ENCODE measurements around the gene FNIP1. TPM values are rescaled to one million over a fixed set of nuclear protein-coding genes. Genes with fewer than 3 reads are reported as not detected.

The FNIP1 gene
- total RNA-seq, 2 donors from 2014 or later = 19.9 to 25.6 TPM

DNA sequence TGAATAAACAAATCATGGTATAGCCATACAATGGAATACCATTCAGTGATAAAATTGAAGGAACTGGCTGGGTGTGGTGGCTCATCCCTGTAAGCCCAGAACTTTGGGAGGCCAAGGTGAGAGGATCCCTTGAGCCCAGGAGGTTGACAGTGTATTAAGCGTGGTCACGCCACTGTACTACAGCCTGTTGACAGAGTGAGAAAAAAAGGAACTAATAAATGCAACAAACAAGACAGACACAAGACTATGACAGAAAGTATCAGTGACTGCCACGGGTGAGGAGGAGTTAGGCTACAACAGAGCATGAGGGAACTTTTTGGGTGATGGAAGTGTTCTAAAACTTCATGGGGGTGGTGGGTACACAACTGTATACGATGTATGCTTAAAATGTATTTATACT, 2.2 kb downstream of the FNIP1 start:
- DNase-seq = no peak
- H3K27me3 Mint-ChIP-seq (ENCODE audit: insufficient read depth) = no peaks in the 10 kb centered on the region
- Histone ChIP-seq H3K4me1 (ENCODE audit: control insufficient read depth, insufficient read depth, low read length) (no peaks in the 10 kb centered on the region), H3K36me3 (ENCODE audit: control insufficient read depth, insufficient read depth, low read length) (no peaks in the 10 kb centered on the region), H3K9me3 (ENCODE audit: control insufficient read depth, low read length) (no peaks in the 10 kb centered on the region), H3K9ac (ENCODE audit: extremely low read depth, low read length, poor library complexity, severe bottlenecking) (no peak overlapping the region), H3K4me3 (ENCODE audit: low read length) (peak overlapping the region; percentile 99), H3K27me3 (ENCODE audit: control insufficient read depth, insufficient read depth, low read length, poor library complexity, severe bottlenecking) (peaks cover 7% of the 10 kb centered on the region), H3K27ac (ENCODE audit: low read depth, low read length) (no peak overlapping the region)
- 95% methylated on average over 3 of the region's 4 CpGs; no CpG with 5 or more reads in 1 of the 2 experiments for WGBS, 2 experiments (ENCODE audit: insufficient coverage in 1 of 2, insufficient read length in 1 of 2)
- TF ChIP-seq, protein P1, sequence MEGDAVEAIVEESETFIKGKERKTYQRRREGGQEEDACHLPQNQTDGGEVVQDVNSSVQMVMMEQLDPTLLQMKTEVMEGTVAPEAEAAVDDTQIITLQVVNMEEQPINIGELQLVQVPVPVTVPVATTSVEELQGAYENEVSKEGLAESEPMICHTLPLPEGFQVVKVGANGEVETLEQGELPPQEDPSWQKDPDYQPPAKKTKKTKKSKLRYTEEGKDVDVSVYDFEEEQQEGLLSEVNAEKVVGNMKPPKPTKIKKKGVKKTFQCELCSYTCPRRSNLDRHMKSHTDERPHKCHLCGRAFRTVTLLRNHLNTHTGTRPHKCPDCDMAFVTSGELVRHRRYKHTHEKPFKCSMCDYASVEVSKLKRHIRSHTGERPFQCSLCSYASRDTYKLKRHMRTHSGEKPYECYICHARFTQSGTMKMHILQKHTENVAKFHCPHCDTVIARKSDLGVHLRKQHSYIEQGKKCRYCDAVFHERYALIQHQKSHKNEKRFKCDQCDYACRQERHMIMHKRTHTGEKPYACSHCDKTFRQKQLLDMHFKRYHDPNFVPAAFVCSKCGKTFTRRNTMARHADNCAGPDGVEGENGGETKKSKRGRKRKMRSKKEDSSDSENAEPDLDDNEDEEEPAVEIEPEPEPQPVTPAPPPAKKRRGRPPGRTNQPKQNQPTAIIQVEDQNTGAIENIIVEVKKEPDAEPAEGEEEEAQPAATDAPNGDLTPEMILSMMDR (conservative IDR thresholded peaks at IDR 0.05) = no peak
- peaks cover 13% of the 10 kb centered on the region for H3K4me1 Mint-ChIP-seq
- no peaks in the 10 kb centered on the region for H3K9me3 Mint-ChIP-seq
- no peak overlapping the region for H3K27ac Mint-ChIP-seq
- H3K36me3 Mint-ChIP-seq (ENCODE audit: low read depth) = peaks cover 11% of the 10 kb centered on the region
- peak overlapping the region; percentile 21 for H3K4me3 Mint-ChIP-seq

DNA sequence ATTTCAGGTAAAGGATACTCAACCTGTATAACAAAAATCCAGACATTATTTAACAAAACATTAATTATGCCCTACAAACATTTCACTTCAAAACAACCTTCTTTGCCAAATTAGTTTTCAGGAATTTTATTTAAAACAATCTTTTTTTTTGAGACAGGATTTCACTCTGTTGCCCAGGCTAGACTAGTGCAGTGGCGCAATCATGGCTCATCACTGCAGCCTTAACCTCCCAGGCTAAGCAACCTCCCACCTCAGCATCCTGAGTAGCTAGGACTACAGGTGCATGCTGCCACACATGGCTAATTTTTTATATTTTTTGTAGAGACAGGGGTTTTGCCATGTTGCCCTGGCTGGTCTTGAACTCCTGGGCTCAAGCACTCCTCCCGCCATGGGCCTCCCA, 3.9 kb downstream of the FNIP1 start:
- WGBS, 2 experiments (ENCODE audit: insufficient coverage in 1 of 2, insufficient read length in 1 of 2) = 100% methylated on average over 1 of the region's 2 CpGs
- Histone ChIP-seq H3K9me3 (ENCODE audit: control insufficient read depth, low read length) (no peaks in the 10 kb centered on the region), H3K4me1 (ENCODE audit: control insufficient read depth, insufficient read depth, low read length) (peaks cover 3% of the 10 kb centered on the region), H3K9ac (ENCODE audit: extremely low read depth, low read length, poor library complexity, severe bottlenecking) (no peak overlapping the region), H3K36me3 (ENCODE audit: control insufficient read depth, insufficient read depth, low read length) (no peaks in the 10 kb centered on the region), H3K4me3 (ENCODE audit: low read length) (no peak overlapping the region), H3K27me3 (ENCODE audit: control insufficient read depth, insufficient read depth, low read length, poor library complexity, severe bottlenecking) (no peaks in the 10 kb centered on the region), H3K27ac (ENCODE audit: low read depth, low read length) (no peak overlapping the region)
- peaks cover 15% of the 10 kb centered on the region for H3K36me3 Mint-ChIP-seq (ENCODE audit: low read depth)
- TF ChIP-seq, protein P1 (conservative IDR thresholded peaks at IDR 0.05) = no peak
- no peak overlapping the region for H3K4me3 Mint-ChIP-seq
- H3K27ac Mint-ChIP-seq = no peak overlapping the region
- no peaks in the 10 kb centered on the region for H3K27me3 Mint-ChIP-seq (ENCODE audit: insufficient read depth)
- peaks cover 14% of the 10 kb centered on the region for H3K4me1 Mint-ChIP-seq
- DNase-seq = no peak
- no peaks in the 10 kb centered on the region for H3K9me3 Mint-ChIP-seq

DNA sequence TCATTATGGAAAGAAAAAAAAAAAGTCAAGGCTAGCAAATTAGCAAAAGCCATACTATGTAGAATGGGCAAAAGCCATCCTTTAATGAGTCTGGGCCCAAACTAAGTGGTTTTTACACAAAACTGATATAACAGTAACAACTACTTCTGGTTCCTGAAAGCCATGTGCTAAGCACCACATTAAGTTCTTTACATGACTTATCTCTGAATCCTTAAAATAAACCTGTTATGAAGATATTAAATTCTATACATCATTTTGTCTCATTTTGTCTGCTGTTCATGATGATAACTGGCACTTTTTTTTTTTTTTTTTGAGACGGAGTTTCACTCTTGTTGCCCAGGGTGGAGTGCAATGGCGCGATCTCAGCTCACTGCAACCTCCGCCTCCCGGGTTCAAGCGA, 5.0 kb downstream of the FNIP1 start:
- Histone ChIP-seq H3K4me1 (ENCODE audit: control insufficient read depth, insufficient read depth, low read length) (peaks cover 8% of the 10 kb centered on the region), H3K27me3 (ENCODE audit: control insufficient read depth, insufficient read depth, low read length, poor library complexity, severe bottlenecking) (no peaks in the 10 kb centered on the region), H3K9ac (ENCODE audit: extremely low read depth, low read length, poor library complexity, severe bottlenecking) (no peak overlapping the region), H3K4me3 (ENCODE audit: low read length) (no peak overlapping the region), H3K36me3 (ENCODE audit: control insufficient read depth, insufficient read depth, low read length) (no peaks in the 10 kb centered on the region), H3K27ac (ENCODE audit: low read depth, low read length) (no peak overlapping the region), H3K9me3 (ENCODE audit: control insufficient read depth, low read length) (no peaks in the 10 kb centered on the region)
- no peak for DNase-seq
- H3K9me3 Mint-ChIP-seq = no peaks in the 10 kb centered on the region
- no peaks in the 10 kb centered on the region for H3K27me3 Mint-ChIP-seq (ENCODE audit: insufficient read depth)
- peaks cover 15% of the 10 kb centered on the region for H3K36me3 Mint-ChIP-seq (ENCODE audit: low read depth)
- 92% methylated on average over 6 of the region's 6 CpGs; no CpG with 5 or more reads in 1 of the 2 experiments for WGBS, 2 experiments (ENCODE audit: insufficient coverage in 1 of 2, insufficient read length in 1 of 2)
- no peak overlapping the region for H3K27ac Mint-ChIP-seq
- peaks cover 19% of the 10 kb centered on the region for H3K4me1 Mint-ChIP-seq
- H3K4me3 Mint-ChIP-seq = no peak overlapping the region
- TF ChIP-seq, protein P1 (conservative IDR thresholded peaks at IDR 0.05) = no peak
